ENCODE measurements around the gene ZEB1.

Gene ZEB1

GRCh38 chr10:31318854-31319601, at the start of gene ZEB1:
ZEB1 (plus strand) TSS chr10:31319216; CDS start chr10:31319235, 19 bp downstream.
- DNase-seq (ENCODE audit: low spot score): peak; percentile 85

GRCh38 chr10:31270954-31271353, 48.1 kb upstream of the ZEB1 start:
- DNase-seq (ENCODE audit: low spot score): no peak

GRCh38 chr10:31272841-31273240, 46.2 kb upstream of the ZEB1 start:
- no peak for DNase-seq (ENCODE audit: low spot score)

GRCh38 chr10:31273789-31274188, 45.2 kb upstream of the ZEB1 start:
- no peak for DNase-seq (ENCODE audit: low spot score)

- DNase-seq (ENCODE audit: low spot score): no peak
Measured at GRCh38 chr10:31274310-31274709, 44.7 kb upstream of the ZEB1 start.

- no peak for DNase-seq (ENCODE audit: low spot score)
Measured at GRCh38 chr10:31278279-31278941, 40.6 kb upstream of the ZEB1 start.

- no peak for DNase-seq (ENCODE audit: low spot score)
Measured at GRCh38 chr10:31280972-31281371, 38.0 kb upstream of the ZEB1 start.

- DNase-seq (ENCODE audit: low spot score): peak; percentile 22
Measured at GRCh38 chr10:31288001-31288400, 31.0 kb upstream of the ZEB1 start.

- DNase-seq (ENCODE audit: low spot score): peak; percentile 59
Measured at GRCh38 chr10:31288962-31289361, 30.1 kb upstream of the ZEB1 start.

GRCh38 chr10:31290386-31290785, 28.6 kb upstream of the ZEB1 start:
- DNase-seq (ENCODE audit: low spot score): no peak

GRCh38 chr10:31291123-31291522, 27.9 kb upstream of the ZEB1 start:
- no peak for DNase-seq (ENCODE audit: low spot score)

- DNase-seq (ENCODE audit: low spot score): no peak
Measured at GRCh38 chr10:31294558-31294957, 24.5 kb upstream of the ZEB1 start.

GRCh38 chr10:31296754-31297153, 22.3 kb upstream of the ZEB1 start:
- no peak for DNase-seq (ENCODE audit: low spot score)

- DNase-seq (ENCODE audit: low spot score): no peak
Measured at GRCh38 chr10:31299119-31299518, 19.9 kb upstream of the ZEB1 start.

- no peak for DNase-seq (ENCODE audit: low spot score)
Measured at GRCh38 chr10:31303212-31303611, 15.8 kb upstream of the ZEB1 start.

GRCh38 chr10:31304291-31304970, 14.6 kb upstream of the ZEB1 start:
- DNase-seq (ENCODE audit: low spot score): no peak

- DNase-seq (ENCODE audit: low spot score): no peak
Measured at GRCh38 chr10:31313396-31313795, 5.6 kb upstream of the ZEB1 start.

- DNase-seq (ENCODE audit: low spot score): no peak
Measured at GRCh38 chr10:31314256-31315150, 4.5 kb upstream of the ZEB1 start.

GRCh38 chr10:31315453-31315852, 3.6 kb upstream of the ZEB1 start:
- peak; percentile 78 for DNase-seq (ENCODE audit: low spot score)

- DNase-seq (ENCODE audit: low spot score): no peak
Measured at GRCh38 chr10:31317171-31317570, 1.8 kb upstream of the ZEB1 start.

GRCh38 chr10:31317652-31318381, 1.2 kb upstream of the ZEB1 start:
- no peak for DNase-seq (ENCODE audit: low spot score)

All from AG20443 (cell line).